ENCODE measurements around the gene SLC12A5. TPM values are rescaled to one million over a fixed set of nuclear protein-coding genes. Genes with fewer than 3 reads are reported as not detected.

Gene SLC12A5
- total RNA-seq, 1 donor from 2014 or later, result 8.8 TPM

- no peak overlapping the region for H3K4me3 Mint-ChIP-seq (ENCODE audit: low read depth)
- TF ChIP-seq CTCF (IDR thresholded peaks at IDR 0.05; ENCODE audit: unreplicated experiment), result no peak
- DNase-seq (ENCODE audit: low spot score, unreplicated experiment), result no peak
- H3K27me3 Mint-ChIP-seq, result peaks cover 34% of the 10 kb centered on the region
- H3K4me1 Mint-ChIP-seq (ENCODE audit: low read depth), result peaks cover 2% of the 10 kb centered on the region
- H3K27ac Mint-ChIP-seq, result no peak overlapping the region
- peaks cover 3% of the 10 kb centered on the region for H3K9me3 Mint-ChIP-seq (ENCODE audit: low read depth)
- H3K36me3 Mint-ChIP-seq (ENCODE audit: insufficient read depth), result no peaks in the 10 kb centered on the region
Measured at GRCh38 chr20:46104262-46104661, 75.2 kb downstream of the SLC12A5 start.

GRCh38 chr20:46107061-46107460, 78.0 kb downstream of the SLC12A5 start:
- DNase-seq (ENCODE audit: low spot score, unreplicated experiment), result no peak
- Mint-ChIP-seq H3K27ac (no peak overlapping the region), H3K27me3 (peaks cover 24% of the 10 kb centered on the region), H3K4me3 (ENCODE audit: low read depth) (no peak overlapping the region), H3K36me3 (ENCODE audit: insufficient read depth) (no peaks in the 10 kb centered on the region), H3K9me3 (ENCODE audit: low read depth) (peaks cover 3% of the 10 kb centered on the region), H3K4me1 (ENCODE audit: low read depth) (peaks cover 2% of the 10 kb centered on the region)
- no peak for TF ChIP-seq CTCF (IDR thresholded peaks at IDR 0.05; ENCODE audit: unreplicated experiment)

GRCh38 chr20:46108435-46108841, 79.4 kb downstream of the SLC12A5 start:
- Mint-ChIP-seq H3K9me3 (ENCODE audit: low read depth) (no peaks in the 10 kb centered on the region), H3K4me3 (ENCODE audit: low read depth) (no peak overlapping the region), H3K36me3 (ENCODE audit: insufficient read depth) (no peaks in the 10 kb centered on the region), H3K27me3 (peaks cover 26% of the 10 kb centered on the region), H3K27ac (no peak overlapping the region), H3K4me1 (ENCODE audit: low read depth) (peaks cover 8% of the 10 kb centered on the region)
- TF ChIP-seq CTCF (IDR thresholded peaks at IDR 0.05; ENCODE audit: unreplicated experiment), result no peak
- no peak for DNase-seq (ENCODE audit: low spot score, unreplicated experiment)

GRCh38 chr20:46108976-46109375, 80.0 kb downstream of the SLC12A5 start:
- no peak for TF ChIP-seq CTCF (IDR thresholded peaks at IDR 0.05; ENCODE audit: unreplicated experiment)
- peaks cover 9% of the 10 kb centered on the region for H3K4me1 Mint-ChIP-seq (ENCODE audit: low read depth)
- DNase-seq (ENCODE audit: low spot score, unreplicated experiment), result no peak
- H3K27ac Mint-ChIP-seq, result no peak overlapping the region
- peaks cover 29% of the 10 kb centered on the region for H3K27me3 Mint-ChIP-seq
- H3K9me3 Mint-ChIP-seq (ENCODE audit: low read depth), result no peaks in the 10 kb centered on the region
- no peaks in the 10 kb centered on the region for H3K36me3 Mint-ChIP-seq (ENCODE audit: insufficient read depth)
- H3K4me3 Mint-ChIP-seq (ENCODE audit: low read depth), result no peak overlapping the region

Other genes starting within 250 kb of the SLC12A5 start
- gene WFDC3, start 237.3 kb upstream of the SLC12A5 start, total RNA-seq, result 0.62 and 0.84 TPM in 2 replicates
- 29.3 and 33.4 TPM in 2 replicates for gene DNTTIP1, start 237.3 kb upstream of the SLC12A5 start, total RNA-seq
- 63.9 and 69.0 TPM in 2 replicates for gene UBE2C, start 216.6 kb upstream of the SLC12A5 start, total RNA-seq
- 0.67 TPM in 1 of 2 replicates, not detected in the other for gene TNNC2, start 201.9 kb upstream of the SLC12A5 start, total RNA-seq
- 12.2 and 13.1 TPM in 2 replicates for gene SNX21, start 195.4 kb upstream of the SLC12A5 start, total RNA-seq
- 23.0 and 23.2 TPM in 2 replicates for gene ACOT8, start 171.8 kb upstream of the SLC12A5 start, total RNA-seq
- 7.6 and 7.9 TPM in 2 replicates for gene ZSWIM3, start 171.6 kb upstream of the SLC12A5 start, total RNA-seq
- 13.3 and 15.1 TPM in 2 replicates for gene ZSWIM1, start 148.0 kb upstream of the SLC12A5 start, total RNA-seq
- gene SPATA25, start 141.6 kb upstream of the SLC12A5 start, total RNA-seq, result 3.6 and 4.2 TPM in 2 replicates
- 6.3 and 8.4 TPM in 2 replicates for gene NEURL2, start 138.0 kb upstream of the SLC12A5 start, total RNA-seq
- 91.3 and 92.1 TPM in 2 replicates for gene CTSA, start 137.9 kb upstream of the SLC12A5 start, total RNA-seq
- gene PLTP, start 117.1 kb upstream of the SLC12A5 start, total RNA-seq, result 28.6 and 29.6 TPM in 2 replicates
- gene PCIF1, start 94.5 kb upstream of the SLC12A5 start, total RNA-seq, result 37.8 and 38.2 TPM in 2 replicates
- 27.4 and 28.5 TPM in 2 replicates for gene ZNF335, start 57.0 kb upstream of the SLC12A5 start, total RNA-seq
- not detected in 2 replicates for gene MMP9, start 20.3 kb upstream of the SLC12A5 start, total RNA-seq
- gene NCOA5, start 60.7 kb downstream of the SLC12A5 start, total RNA-seq, result 52.5 and 58.7 TPM in 2 replicates
- 1.5 and 2.2 TPM in 2 replicates for gene CD40, start 89.1 kb downstream of the SLC12A5 start, total RNA-seq